ENCODE measurements around the gene DOCK2.

Gene DOCK2

GRCh38 chr5:169688106-169688505 is 51.0 kb downstream of the DOCK2 start:
- no peak overlapping the region for H3K9ac ChIP-seq (ENCODE audit: low read depth, low read length)
- no peaks in the 10 kb centered on the region for H3K36me3 ChIP-seq (ENCODE audit: insufficient read depth, low read length)
- no peaks in the 10 kb centered on the region for H3K4me1 ChIP-seq (ENCODE audit: insufficient read depth, low read length)
- no peaks in the 10 kb centered on the region for H3K9me3 ChIP-seq (ENCODE audit: control insufficient read depth, insufficient read depth, low read length)

- no peaks in the 10 kb centered on the region for H3K4me1 ChIP-seq (ENCODE audit: insufficient read depth, low read length)
- no peaks in the 10 kb centered on the region for H3K9me3 ChIP-seq (ENCODE audit: control insufficient read depth, insufficient read depth, low read length)
- H3K36me3 ChIP-seq (ENCODE audit: insufficient read depth, low read length), result no peaks in the 10 kb centered on the region
- no peak overlapping the region for H3K9ac ChIP-seq (ENCODE audit: low read depth, low read length)
Observed at GRCh38 chr5:169691471-169691870, 54.4 kb downstream of the DOCK2 start.

GRCh38 chr5:169694091-169694625 is 57.1 kb downstream of the DOCK2 start:
- Histone ChIP-seq H3K36me3 (ENCODE audit: insufficient read depth, low read length) (no peaks in the 10 kb centered on the region), H3K4me1 (ENCODE audit: insufficient read depth, low read length) (no peaks in the 10 kb centered on the region), H3K9ac (ENCODE audit: low read depth, low read length) (no peak overlapping the region), H3K9me3 (ENCODE audit: control insufficient read depth, insufficient read depth, low read length) (no peaks in the 10 kb centered on the region)

GRCh38 chr5:169695025-169695625 is 58.0 kb downstream of the DOCK2 start:
- Histone ChIP-seq H3K36me3 (ENCODE audit: insufficient read depth, low read length) (no peaks in the 10 kb centered on the region), H3K9ac (ENCODE audit: low read depth, low read length) (no peak overlapping the region), H3K9me3 (ENCODE audit: control insufficient read depth, insufficient read depth, low read length) (no peaks in the 10 kb centered on the region), H3K4me1 (ENCODE audit: insufficient read depth, low read length) (no peaks in the 10 kb centered on the region)

GRCh38 chr5:169695919-169696490 is 58.9 kb downstream of the DOCK2 start:
- no peaks in the 10 kb centered on the region for H3K36me3 ChIP-seq (ENCODE audit: insufficient read depth, low read length)

GRCh38 chr5:169696621-169697510 is 59.8 kb downstream of the DOCK2 start:
- Histone ChIP-seq H3K9me3 (ENCODE audit: control insufficient read depth, insufficient read depth, low read length) (no peaks in the 10 kb centered on the region), H3K36me3 (ENCODE audit: insufficient read depth, low read length) (no peaks in the 10 kb centered on the region), H3K9ac (ENCODE audit: low read depth, low read length) (no peak overlapping the region), H3K4me1 (ENCODE audit: insufficient read depth, low read length) (no peaks in the 10 kb centered on the region)

More at GRCh38 chr5:169695919-169696490, 58.9 kb downstream of the DOCK2 start:
- Histone ChIP-seq H3K9ac (ENCODE audit: low read depth, low read length) (no peak overlapping the region), H3K4me1 (ENCODE audit: insufficient read depth, low read length) (no peaks in the 10 kb centered on the region), H3K9me3 (ENCODE audit: control insufficient read depth, insufficient read depth, low read length) (no peaks in the 10 kb centered on the region)

- no peaks in the 10 kb centered on the region for H3K9me3 ChIP-seq (ENCODE audit: control insufficient read depth, insufficient read depth, low read length)
- H3K4me1 ChIP-seq (ENCODE audit: insufficient read depth, low read length), result no peaks in the 10 kb centered on the region
- no peaks in the 10 kb centered on the region for H3K36me3 ChIP-seq (ENCODE audit: insufficient read depth, low read length)
- no peak overlapping the region for H3K9ac ChIP-seq (ENCODE audit: low read depth, low read length)
Observed at GRCh38 chr5:169697511-169697890, 60.4 kb downstream of the DOCK2 start.

GRCh38 chr5:169697976-169698375 is 60.9 kb downstream of the DOCK2 start:
- Histone ChIP-seq H3K9me3 (ENCODE audit: control insufficient read depth, insufficient read depth, low read length) (no peaks in the 10 kb centered on the region), H3K9ac (ENCODE audit: low read depth, low read length) (no peak overlapping the region), H3K36me3 (ENCODE audit: insufficient read depth, low read length) (no peaks in the 10 kb centered on the region), H3K4me1 (ENCODE audit: insufficient read depth, low read length) (no peaks in the 10 kb centered on the region)

- H3K36me3 ChIP-seq (ENCODE audit: insufficient read depth, low read length), result no peaks in the 10 kb centered on the region
- no peaks in the 10 kb centered on the region for H3K9me3 ChIP-seq (ENCODE audit: control insufficient read depth, insufficient read depth, low read length)
- no peak overlapping the region for H3K9ac ChIP-seq (ENCODE audit: low read depth, low read length)
- no peaks in the 10 kb centered on the region for H3K4me1 ChIP-seq (ENCODE audit: insufficient read depth, low read length)
Observed at GRCh38 chr5:169700611-169701010, 63.5 kb downstream of the DOCK2 start.

GRCh38 chr5:169701910-169702451 is 64.9 kb downstream of the DOCK2 start:
- no peak overlapping the region for H3K9ac ChIP-seq (ENCODE audit: low read depth, low read length)
- H3K9me3 ChIP-seq (ENCODE audit: control insufficient read depth, insufficient read depth, low read length), result no peaks in the 10 kb centered on the region
- H3K4me1 ChIP-seq (ENCODE audit: insufficient read depth, low read length), result no peaks in the 10 kb centered on the region
- no peaks in the 10 kb centered on the region for H3K36me3 ChIP-seq (ENCODE audit: insufficient read depth, low read length)

GRCh38 chr5:169702693-169703481 is 65.8 kb downstream of the DOCK2 start:
- no peaks in the 10 kb centered on the region for H3K36me3 ChIP-seq (ENCODE audit: insufficient read depth, low read length)
- no peaks in the 10 kb centered on the region for H3K9me3 ChIP-seq (ENCODE audit: control insufficient read depth, insufficient read depth, low read length)
- H3K9ac ChIP-seq (ENCODE audit: low read depth, low read length), result no peak overlapping the region
- H3K4me1 ChIP-seq (ENCODE audit: insufficient read depth, low read length), result no peaks in the 10 kb centered on the region

- Histone ChIP-seq H3K9me3 (ENCODE audit: control insufficient read depth, insufficient read depth, low read length) (no peaks in the 10 kb centered on the region), H3K4me1 (ENCODE audit: insufficient read depth, low read length) (no peaks in the 10 kb centered on the region), H3K9ac (ENCODE audit: low read depth, low read length) (no peak overlapping the region), H3K36me3 (ENCODE audit: insufficient read depth, low read length) (no peaks in the 10 kb centered on the region)
Observed at GRCh38 chr5:169703813-169704212, 66.7 kb downstream of the DOCK2 start.

GRCh38 chr5:169705322-169705721 is 68.2 kb downstream of the DOCK2 start:
- Histone ChIP-seq H3K9ac (ENCODE audit: low read depth, low read length) (no peak overlapping the region), H3K4me1 (ENCODE audit: insufficient read depth, low read length) (no peaks in the 10 kb centered on the region), H3K9me3 (ENCODE audit: control insufficient read depth, insufficient read depth, low read length) (no peaks in the 10 kb centered on the region), H3K36me3 (ENCODE audit: insufficient read depth, low read length) (no peaks in the 10 kb centered on the region)

- H3K9ac ChIP-seq (ENCODE audit: low read depth, low read length), result no peak overlapping the region
- no peaks in the 10 kb centered on the region for H3K36me3 ChIP-seq (ENCODE audit: insufficient read depth, low read length)
- H3K9me3 ChIP-seq (ENCODE audit: control insufficient read depth, insufficient read depth, low read length), result no peaks in the 10 kb centered on the region
- H3K4me1 ChIP-seq (ENCODE audit: insufficient read depth, low read length), result no peaks in the 10 kb centered on the region
Observed at GRCh38 chr5:169706071-169706470, 69.0 kb downstream of the DOCK2 start.
